ENCODE measurements around the gene SLC24A5. TPM values are rescaled to one million over a fixed set of nuclear protein-coding genes. Genes with fewer than 3 reads are reported as not detected.

SLC24A5 gene
- total and polyA plus RNA-seq, 2 experiments from 2014 or later, result not detected

GRCh38 chr15:48177383-48177765, 56.6 kb downstream of the SLC24A5 start:
- DNase-seq (ENCODE audit: low spot score), result peak; percentile 51
- peak overlapping the region; percentile 39 for H2AFZ ChIP-seq
- H3K27me3 ChIP-seq, result peaks cover 6% of the 10 kb centered on the region

DNA sequence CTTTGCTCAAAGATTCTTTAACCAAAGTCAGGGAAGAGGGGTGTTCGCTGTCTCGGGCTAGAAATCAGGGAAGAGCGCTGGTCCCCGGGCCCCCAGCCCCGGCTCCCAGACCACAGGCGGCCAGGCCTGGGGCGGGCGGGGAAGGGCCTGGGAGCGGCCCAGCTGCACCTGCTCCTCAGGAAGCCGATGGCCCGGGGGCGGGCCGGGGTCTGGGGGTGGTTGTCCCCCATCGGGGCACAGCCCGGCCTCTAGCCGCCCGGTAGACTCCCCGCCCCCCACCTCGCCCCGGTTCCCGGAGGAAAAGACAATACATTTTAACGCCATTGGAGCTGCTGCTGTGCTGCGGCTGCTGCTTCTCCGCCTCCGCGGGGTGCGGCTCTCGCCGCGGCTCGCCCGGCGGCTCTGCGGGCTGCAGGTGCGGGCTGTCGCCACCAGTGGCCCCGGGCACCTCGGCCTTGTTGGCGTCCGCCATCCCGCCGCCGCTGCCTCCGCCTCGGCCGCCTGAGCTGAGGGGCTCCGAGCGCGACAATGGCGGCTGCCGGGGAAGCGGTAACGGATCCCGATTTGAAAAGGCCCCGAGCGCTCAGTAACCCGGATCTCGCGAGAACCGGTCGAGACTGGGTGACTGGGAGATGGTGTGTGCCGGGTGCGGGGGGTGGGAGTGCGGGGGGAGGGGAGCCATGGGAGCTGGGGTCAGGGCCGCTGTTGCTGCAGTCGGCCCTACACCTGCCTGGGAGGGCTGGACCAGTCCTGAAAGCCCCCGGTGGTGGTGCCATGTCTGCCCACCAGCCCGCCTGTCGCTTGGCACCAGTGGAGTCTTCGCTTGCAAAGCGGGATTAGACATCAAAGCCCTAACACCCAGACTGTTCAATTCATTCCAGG, 57.2 kb downstream of the SLC24A5 start, which contains the start of gene MYEF2:
Gene MYEF2, minus strand, starts transcription at position 530 of the 882 bp plus-strand sequence. Its CDS starts 58 bp downstream, at position 472.
- peaks cover 31% of the 10 kb centered on the region for H3K79me2 ChIP-seq
- H3K9me3 ChIP-seq (ENCODE audit: low read depth), result no peaks in the 10 kb centered on the region
- peaks cover 10% of the 10 kb centered on the region for H3K27me3 ChIP-seq
- no peaks in the 10 kb centered on the region for H3K36me3 ChIP-seq (replicated peaks; ENCODE audit: insufficient read depth, low read depth)
- 3% methylated on average over 23 of the region's 71 CpGs for WGBS (ENCODE audit: low lambda C conversion rate, missing lambda C conversion rate)
- no peaks in the 10 kb centered on the region for H3K4me1 ChIP-seq (ENCODE audit: insufficient read depth)
- DNase-seq (ENCODE audit: low spot score), result peak; percentile 85
- no peaks in the 10 kb centered on the region for H3K9me2 ChIP-seq (replicated peaks; ENCODE audit: insufficient read depth)
- TF ChIP-seq EZH2phosphoT487 (IDR thresholded peaks at IDR 0.05; ENCODE audit: low read depth, severe bottlenecking, unreplicated experiment), result no peak
- TF ChIP-seq EZH2 (IDR thresholded peaks at IDR 0.05; ENCODE audit: borderline replicate concordance), result no peak
- no peak for TF ChIP-seq CTCF (IDR thresholded peaks at IDR 0.05; ENCODE audit: poor library complexity)
- peak within 1 kb of the TSS; percentile 39 for H2AFZ ChIP-seq
- H3K27ac ChIP-seq, result peak within 1 kb of the TSS; percentile 69
- peak within 1 kb of the TSS; percentile 84 for H3K4me2 ChIP-seq
- no peaks in the 10 kb centered on the region for H4K20me1 ChIP-seq (ENCODE audit: insufficient read depth, poor library complexity, severe bottlenecking)
- H3K4me3 ChIP-seq, result peak within 1 kb of the TSS; percentile 12

More at GRCh38 chr15:48177383-48177765, 56.6 kb downstream of the SLC24A5 start:
- Histone ChIP-seq H3K9me3 (ENCODE audit: low read depth) (no peaks in the 10 kb centered on the region), H3K4me1 (ENCODE audit: insufficient read depth) (no peaks in the 10 kb centered on the region), H3K36me3 (replicated peaks; ENCODE audit: insufficient read depth, low read depth) (no peaks in the 10 kb centered on the region), H3K27ac (peak overlapping the region; percentile 69), H3K9me2 (replicated peaks; ENCODE audit: insufficient read depth) (no peaks in the 10 kb centered on the region), H3K4me3 (peak overlapping the region; percentile 12), H3K4me2 (peak overlapping the region; percentile 84), H3K79me2 (peaks cover 37% of the 10 kb centered on the region), H4K20me1 (ENCODE audit: insufficient read depth, poor library complexity, severe bottlenecking) (no peaks in the 10 kb centered on the region)
- TF ChIP-seq EZH2 (IDR thresholded peaks at IDR 0.05; ENCODE audit: borderline replicate concordance), result no peak
- TF ChIP-seq EZH2phosphoT487 (IDR thresholded peaks at IDR 0.05; ENCODE audit: low read depth, severe bottlenecking, unreplicated experiment), result no peak
- no peak for TF ChIP-seq CTCF (IDR thresholded peaks at IDR 0.05; ENCODE audit: poor library complexity)
- 11% methylated on average over 10 of the region's 10 CpGs for WGBS (ENCODE audit: low lambda C conversion rate, missing lambda C conversion rate)

- Histone ChIP-seq H3K36me3 (replicated peaks; ENCODE audit: insufficient read depth, low read depth) (no peaks in the 10 kb centered on the region), H3K4me2 (peak overlapping the region; percentile 84), H3K27me3 (peaks cover 12% of the 10 kb centered on the region), H3K4me1 (ENCODE audit: insufficient read depth) (no peaks in the 10 kb centered on the region), H3K9me2 (replicated peaks; ENCODE audit: insufficient read depth) (no peaks in the 10 kb centered on the region), H3K4me3 (peak overlapping the region; percentile 12), H3K9me3 (ENCODE audit: low read depth) (no peaks in the 10 kb centered on the region), H3K79me2 (peaks cover 25% of the 10 kb centered on the region), H2AFZ (peak overlapping the region; percentile 39), H3K27ac (peak overlapping the region; percentile 69), H4K20me1 (ENCODE audit: insufficient read depth, poor library complexity, severe bottlenecking) (no peaks in the 10 kb centered on the region)
- TF ChIP-seq CTCF (IDR thresholded peaks at IDR 0.05; ENCODE audit: poor library complexity), result no peak
- no peak for TF ChIP-seq EZH2phosphoT487 (IDR thresholded peaks at IDR 0.05; ENCODE audit: low read depth, severe bottlenecking, unreplicated experiment)
- no peak for TF ChIP-seq EZH2 (IDR thresholded peaks at IDR 0.05; ENCODE audit: borderline replicate concordance)
- WGBS (ENCODE audit: low lambda C conversion rate, missing lambda C conversion rate), result 77% methylated on average over 1 of the region's 1 CpG
- DNase-seq (ENCODE audit: low spot score), result no peak
Measured at GRCh38 chr15:48178648-48178931, 57.8 kb downstream of the SLC24A5 start.

Measured in hepatocyte (in vitro differentiated cells).